ENCODE data around the gene NAA80.
A peak's percentile ranks its signal among the peaks of the same experiment; 100 is the strongest.

The NAA80 gene

GRCh38 chr3:50298836-50299637 lies at the start of gene NAA80, which contains the start of gene HYAL3:
NAA80 (minus strand) TSS chr3:50299405; CDS start chr3:50297463, 1,942 bp downstream.
HYAL3 (minus strand) TSS chr3:50299405; CDS start chr3:50295602, 3,803 bp downstream.
- peak; percentile 36 for TF ChIP-seq CTCF (IDR thresholded peaks at IDR 0.05; ENCODE audit: borderline replicate concordance, control extremely low read depth, extremely low read depth, insufficient read depth, missing control alignments)
- in situ Hi-C loops (cut with MboI; ENCODE audit: low sequenced_read_pairs, unreplicated experiment), result no loop called here
- peak; percentile 99 for DNase-seq (ENCODE audit: low spot score)

GRCh38 chr3:50347187-50347813 lies 48.1 kb upstream of the NAA80 start:
- peak; percentile 73 for DNase-seq (ENCODE audit: low spot score)
- in situ Hi-C loops (cut with MboI; ENCODE audit: low sequenced_read_pairs, unreplicated experiment), result no loop called here
- peak; percentile 51 for TF ChIP-seq CTCF (IDR thresholded peaks at IDR 0.05; ENCODE audit: borderline replicate concordance, control extremely low read depth, extremely low read depth, insufficient read depth, missing control alignments)

- peak; percentile 89 for DNase-seq (ENCODE audit: low spot score)
- in situ Hi-C loops (cut with MboI; ENCODE audit: low sequenced_read_pairs, unreplicated experiment), result no loop called here
- no peak for TF ChIP-seq CTCF (IDR thresholded peaks at IDR 0.05; ENCODE audit: borderline replicate concordance, control extremely low read depth, extremely low read depth, insufficient read depth, missing control alignments)
Measured at GRCh38 chr3:50345586-50346234, 46.5 kb upstream of the NAA80 start, which contains the start of gene ZMYND10. ZMYND10 (minus strand) TSS chr3:50345732; CDS start chr3:50345579, 153 bp downstream.

GRCh38 chr3:50345008-50345407 lies 45.8 kb upstream of the NAA80 start:
- in situ Hi-C loops (cut with MboI; ENCODE audit: low sequenced_read_pairs, unreplicated experiment), result no loop called here
- no peak for DNase-seq (ENCODE audit: low spot score)
- no peak for TF ChIP-seq CTCF (IDR thresholded peaks at IDR 0.05; ENCODE audit: borderline replicate concordance, control extremely low read depth, extremely low read depth, insufficient read depth, missing control alignments)

GRCh38 chr3:50342813-50343633 lies 43.8 kb upstream of the NAA80 start:
- in situ Hi-C loops (cut with MboI; ENCODE audit: low sequenced_read_pairs, unreplicated experiment), result no loop called here
- TF ChIP-seq CTCF (IDR thresholded peaks at IDR 0.05; ENCODE audit: borderline replicate concordance, control extremely low read depth, extremely low read depth, insufficient read depth, missing control alignments), result no peak
- no peak for DNase-seq (ENCODE audit: low spot score)

All from GM13976 (cell line).